Astrocyte (in vitro differentiated cells and primary cell): Measurements from ENCODE around the gene TRIO. TPM values are rescaled to one million over a fixed set of nuclear protein-coding genes. Genes with fewer than 3 reads are reported as not detected.

Experiments used
- DNase-seq: peaks from one replicate; pipeline ENCODE4 v3.0.0-alpha.2; 2010; ENCODE audit warnings: low read depth
- FAIRE-seq: peaks from 2 replicates; lab custom pipeline; 2011; peaks lifted over from hg19 to GRCh38; lab: Jason Lieb, UNC
- H2AFZ ChIP-seq: 2 replicates; pipeline ENCODE4 v1.6.0; 2012; ENCODE audit warnings: low read depth, low read length, inconsistent platforms
- H3K27ac ChIP-seq: 2 replicates; pipeline ENCODE4 v1.5.1; 2011; ENCODE audit warnings: low read depth, low read length, inconsistent platforms
- H3K27me3 ChIP-seq: 2 replicates; pipeline ENCODE4 v1.6.0; 2011; ENCODE audit warnings: low read length, inconsistent platforms; ENCODE audit not compliant: insufficient read depth
- H3K36me3 ChIP-seq: 2 replicates; pipeline ENCODE4 v1.5.1; 2011; ENCODE audit warnings: low read length, inconsistent platforms; ENCODE audit not compliant: insufficient read depth
- H3K4me1 ChIP-seq: 2 replicates; pipeline ENCODE4 v1.5.1; 2011; ENCODE audit warnings: low read length, inconsistent platforms; ENCODE audit not compliant: insufficient read depth
- H3K4me2 ChIP-seq: 2 replicates; pipeline ENCODE4 v1.6.0; 2012; ENCODE audit warnings: low read length, inconsistent platforms
- H3K4me3 ChIP-seq: 2 replicates; pipeline ENCODE4 v1.5.1; 2011; ENCODE audit warnings: low read depth, mild to moderate bottlenecking, low read length, inconsistent platforms; ENCODE audit not compliant: insufficient read depth
- H3K79me2 ChIP-seq: 2 replicates; pipeline ENCODE4 v1.6.0; 2012; ENCODE audit warnings: mild to moderate bottlenecking, low read length, inconsistent platforms; ENCODE audit not compliant: insufficient read depth
- H3K9ac ChIP-seq: 2 replicates; pipeline ENCODE4 v1.6.0; 2012; ENCODE audit warnings: mild to moderate bottlenecking, low read length, inconsistent platforms
- H3K9me3 ChIP-seq: 2 replicates; pipeline ENCODE4 v1.5.1; 2012; ENCODE audit warnings: low read depth, mild to moderate bottlenecking, low read length, inconsistent platforms; ENCODE audit not compliant: insufficient read depth
- H4K20me1 ChIP-seq: 2 replicates; pipeline ENCODE4 v1.6.0; 2012; ENCODE audit warnings: low read length, inconsistent platforms; ENCODE audit not compliant: insufficient read depth
- H3K27ac Mint-ChIP-seq: one replicate; pipeline ENCODE4 v1.8.0; 2021; ENCODE audit warnings: mild to moderate bottlenecking, mixed read lengths; ENCODE audit not compliant: unreplicated experiment
- H3K27me3 Mint-ChIP-seq: one replicate; pipeline ENCODE4 v1.8.0; 2021; ENCODE audit warnings: low read depth, mixed read lengths; ENCODE audit not compliant: unreplicated experiment
- H3K36me3 Mint-ChIP-seq: one replicate; pipeline ENCODE4 v1.8.0; 2021; ENCODE audit warnings: low read depth, mixed read lengths; ENCODE audit not compliant: unreplicated experiment
- H3K4me1 Mint-ChIP-seq: one replicate; pipeline ENCODE4 v1.8.0; 2021; ENCODE audit warnings: low read depth, mixed read lengths; ENCODE audit not compliant: unreplicated experiment
- H3K4me3 Mint-ChIP-seq: one replicate; pipeline ENCODE4 v1.8.0; 2021; ENCODE audit warnings: mild to moderate bottlenecking, moderate library complexity, mixed read lengths; ENCODE audit not compliant: unreplicated experiment
- H3K9me3 Mint-ChIP-seq: one replicate; pipeline ENCODE4 v1.8.0; 2021; ENCODE audit warnings: mild to moderate bottlenecking, mixed read lengths; ENCODE audit not compliant: unreplicated experiment
- EZH2 ChIP-seq: IDR thresholded peaks from 2 replicates; pipeline ENCODE4 v1.6.1; 2012; ENCODE audit warnings: mild to moderate bottlenecking, low read length, inconsistent platforms; ENCODE audit not compliant: insufficient read depth
- total RNA-seq: library from RNA; stranded (reverse); gene quantifications from 2 replicates; pipeline ENCODE4 v1.2.1, GENCODE V29; 2021
- TF ChIP-seq, protein P1 (sequence below): IDR thresholded peaks from 2 replicates; pipeline ENCODE4 v1.5.1; 2011; ENCODE audit warnings: low read depth, mild to moderate bottlenecking, inconsistent platforms, low read length, moderate library complexity; ENCODE audit not compliant: insufficient read depth

The TRIO gene
- total RNA-seq, 1 donor from 2014 or later: 347 TPM

DNA sequence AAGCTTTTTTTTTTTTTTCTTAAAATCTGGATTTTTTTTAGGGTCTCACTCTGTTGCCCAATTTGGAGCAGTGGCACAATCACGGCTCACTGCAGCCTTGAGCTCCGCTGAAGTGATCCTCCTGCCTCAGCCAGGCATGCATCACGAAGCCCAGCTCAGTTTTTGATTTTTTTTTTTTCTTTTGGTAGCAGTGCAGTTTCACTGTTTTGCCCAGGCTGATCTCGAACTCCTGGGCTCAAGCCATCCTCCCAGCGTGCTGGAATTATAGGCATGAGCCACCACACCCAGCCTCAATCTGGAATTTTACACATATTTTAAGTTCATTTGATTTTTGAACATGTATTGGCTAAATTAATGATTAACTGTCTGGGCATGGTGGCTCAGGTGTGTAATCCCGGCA, 36.3 kb downstream of the TRIO start:
- Mint-ChIP-seq H3K4me1 (peaks cover 63% of the 10 kb centered on the region), H3K27me3 (no peaks in the 10 kb centered on the region), H3K9me3 (no peaks in the 10 kb centered on the region), H3K36me3 (peaks cover 6% of the 10 kb centered on the region), H3K4me3 (no peak overlapping the region), H3K27ac (peak overlapping the region; percentile 78)
- H2AFZ ChIP-seq: no peak overlapping the region
- H3K4me3 ChIP-seq: no peak overlapping the region
- TF ChIP-seq EZH2: no peak
- TF ChIP-seq, protein P1, sequence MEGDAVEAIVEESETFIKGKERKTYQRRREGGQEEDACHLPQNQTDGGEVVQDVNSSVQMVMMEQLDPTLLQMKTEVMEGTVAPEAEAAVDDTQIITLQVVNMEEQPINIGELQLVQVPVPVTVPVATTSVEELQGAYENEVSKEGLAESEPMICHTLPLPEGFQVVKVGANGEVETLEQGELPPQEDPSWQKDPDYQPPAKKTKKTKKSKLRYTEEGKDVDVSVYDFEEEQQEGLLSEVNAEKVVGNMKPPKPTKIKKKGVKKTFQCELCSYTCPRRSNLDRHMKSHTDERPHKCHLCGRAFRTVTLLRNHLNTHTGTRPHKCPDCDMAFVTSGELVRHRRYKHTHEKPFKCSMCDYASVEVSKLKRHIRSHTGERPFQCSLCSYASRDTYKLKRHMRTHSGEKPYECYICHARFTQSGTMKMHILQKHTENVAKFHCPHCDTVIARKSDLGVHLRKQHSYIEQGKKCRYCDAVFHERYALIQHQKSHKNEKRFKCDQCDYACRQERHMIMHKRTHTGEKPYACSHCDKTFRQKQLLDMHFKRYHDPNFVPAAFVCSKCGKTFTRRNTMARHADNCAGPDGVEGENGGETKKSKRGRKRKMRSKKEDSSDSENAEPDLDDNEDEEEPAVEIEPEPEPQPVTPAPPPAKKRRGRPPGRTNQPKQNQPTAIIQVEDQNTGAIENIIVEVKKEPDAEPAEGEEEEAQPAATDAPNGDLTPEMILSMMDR: no peak
- peak overlapping the region; percentile 90 for H3K27ac ChIP-seq
- peaks cover 100% of the 10 kb centered on the region for H3K79me2 ChIP-seq
- H4K20me1 ChIP-seq: peaks cover 22% of the 10 kb centered on the region
- H3K27me3 ChIP-seq: no peaks in the 10 kb centered on the region
- H3K9me3 ChIP-seq: no peaks in the 10 kb centered on the region
- H3K9ac ChIP-seq: peak overlapping the region; percentile 65
- H3K4me2 ChIP-seq: peak overlapping the region; percentile 64
- peaks cover 72% of the 10 kb centered on the region for H3K4me1 ChIP-seq
- FAIRE-seq (no peak), DNase-seq (no peak)
- H3K36me3 ChIP-seq: no peaks in the 10 kb centered on the region

DNA sequence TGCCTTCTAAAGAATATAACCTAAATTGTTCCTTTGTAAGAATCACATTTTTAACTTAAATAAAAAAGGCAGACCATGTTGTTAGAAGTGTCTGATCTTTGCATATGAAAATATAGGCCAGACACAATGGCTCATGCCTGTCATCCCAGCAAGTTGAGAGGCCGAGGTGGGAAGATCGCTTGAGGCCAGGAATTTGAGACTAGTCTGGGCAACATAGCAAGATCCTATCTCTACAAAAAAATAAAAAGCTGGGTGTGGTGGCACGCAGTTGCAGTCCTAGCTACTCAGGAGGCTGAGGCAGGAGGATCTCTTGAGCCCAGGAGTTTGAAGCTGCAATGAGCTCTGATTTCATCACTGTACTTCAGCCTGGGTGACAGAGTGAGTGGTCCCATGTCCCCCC, 37.3 kb downstream of the TRIO start:
- peaks cover 80% of the 10 kb centered on the region for H3K4me1 ChIP-seq

DNA sequence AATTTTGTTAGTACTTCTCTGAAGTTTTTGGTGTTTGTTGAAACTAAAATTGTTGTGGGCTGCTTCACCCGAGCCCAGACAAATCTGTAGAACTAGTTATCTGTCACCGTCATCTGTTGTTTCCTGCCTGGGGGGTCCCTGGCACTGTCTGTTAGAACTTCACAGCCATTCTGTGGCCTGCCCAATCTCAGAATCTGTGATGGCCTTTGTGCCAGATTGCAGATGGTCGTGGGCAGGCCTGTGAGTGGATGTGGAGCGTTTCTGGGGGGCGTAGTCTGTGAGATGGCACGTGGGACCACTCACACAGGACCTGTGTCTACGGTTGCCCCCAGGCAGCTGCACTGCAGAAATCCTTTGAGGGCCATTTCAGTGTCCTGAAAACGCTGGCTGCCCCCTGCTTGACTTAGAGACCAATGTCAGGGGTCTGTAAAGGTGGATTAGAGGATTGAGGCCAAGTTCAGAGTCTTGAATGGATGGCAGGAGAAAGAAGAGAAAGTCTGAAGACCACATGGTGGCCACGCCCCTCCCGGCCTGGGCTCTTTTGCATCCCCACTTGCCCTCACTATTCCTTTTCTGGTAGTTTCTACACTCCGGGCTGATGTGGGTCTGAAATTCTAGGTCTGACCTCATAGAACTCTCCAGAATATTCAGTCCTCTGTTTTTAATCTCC, 38.3 kb downstream of the TRIO start:
- peak overlapping the region; percentile 47 for H3K9ac ChIP-seq
- TF ChIP-seq, protein P1: no peak
- no peak for TF ChIP-seq EZH2
- H4K20me1 ChIP-seq: peaks cover 17% of the 10 kb centered on the region
- H3K27me3 ChIP-seq: no peaks in the 10 kb centered on the region
- Mint-ChIP-seq H3K4me3 (no peak overlapping the region), H3K27ac (peak overlapping the region; percentile 31), H3K4me1 (peaks cover 72% of the 10 kb centered on the region), H3K36me3 (peaks cover 6% of the 10 kb centered on the region), H3K9me3 (no peaks in the 10 kb centered on the region), H3K27me3 (no peaks in the 10 kb centered on the region)
- H3K4me3 ChIP-seq: no peak overlapping the region
- peak overlapping the region; percentile 67 for H3K27ac ChIP-seq
- peaks cover 100% of the 10 kb centered on the region for H3K79me2 ChIP-seq
- no peaks in the 10 kb centered on the region for H3K9me3 ChIP-seq
- H3K36me3 ChIP-seq: no peaks in the 10 kb centered on the region
- H3K4me2 ChIP-seq: peak overlapping the region; percentile 14
- no peak overlapping the region for H2AFZ ChIP-seq
- H3K4me1 ChIP-seq: peaks cover 90% of the 10 kb centered on the region
- DNase-seq (no peak), FAIRE-seq (no peak)

More for the DNA sequence above, 37.3 kb downstream of the TRIO start:
- Histone ChIP-seq H4K20me1 (peaks cover 19% of the 10 kb centered on the region), H3K27me3 (no peaks in the 10 kb centered on the region), H3K9ac (no peak overlapping the region), H3K36me3 (no peaks in the 10 kb centered on the region), H2AFZ (no peak overlapping the region), H3K79me2 (peaks cover 100% of the 10 kb centered on the region), H3K4me3 (no peak overlapping the region), H3K9me3 (no peaks in the 10 kb centered on the region), H3K27ac (peak overlapping the region; percentile 90), H3K4me2 (no peak overlapping the region)
- Mint-ChIP-seq H3K36me3 (peaks cover 6% of the 10 kb centered on the region), H3K9me3 (no peaks in the 10 kb centered on the region), H3K4me3 (no peak overlapping the region), H3K4me1 (peaks cover 65% of the 10 kb centered on the region), H3K27ac (peak overlapping the region; percentile 89), H3K27me3 (no peaks in the 10 kb centered on the region)
- no peak for TF ChIP-seq EZH2
- FAIRE-seq: no peak
- DNase-seq: no peak
